Kidney (tissue), 14 donors: Measurements from ENCODE around the gene CASKIN2. TPM values are rescaled to one million over a fixed set of nuclear protein-coding genes. Genes with fewer than 3 reads are reported as not detected.

Source experiments
- DNase-seq, 5 donors: peaks; one replicate each; pipeline ENCODE4 v3.0.0-alpha.2; 2013 to 2020
- FAIRE-seq: peaks from 2 replicates; lab custom pipeline; 2012; peaks lifted over from hg19 to GRCh38; lab: Jason Lieb, UNC
- H3K27ac ChIP-seq, 2 donors: one replicate each; pipeline ENCODE4 v1.7.0; 2013; ENCODE audit warnings: low read depth in 2 of 2, low read length in 2 of 2, inconsistent platforms in 1 of 2
- H3K27me3 ChIP-seq: one replicate; pipeline ENCODE4 v1.7.1; 2013; ENCODE audit warnings: low read length, inconsistent platforms; ENCODE audit not compliant: control insufficient read depth, insufficient read depth
- H3K36me3 ChIP-seq, 3 donors: one replicate each; pipeline versions ENCODE4 v1.7.0 to v1.7.1; 2013; ENCODE audit warnings: low read length in 3 of 3, control low read depth in 1 of 3, inconsistent platforms in 1 of 3; ENCODE audit not compliant: insufficient read depth in 3 of 3, control insufficient read depth in 2 of 3
- H3K4me1 ChIP-seq, 3 donors: one replicate each; pipeline versions ENCODE4 v1.7.0 to v1.7.1; 2013; ENCODE audit warnings: low read length in 3 of 3, inconsistent platforms in 1 of 3, low read depth in 1 of 3; ENCODE audit not compliant: control insufficient read depth in 2 of 3, insufficient read depth in 2 of 3
- H3K4me3 ChIP-seq, 3 donors: one replicate each; pipeline versions ENCODE4 v1.7.0 to v1.8.1; 2013; ENCODE audit warnings: low read length in 3 of 3, control low read depth in 1 of 3, inconsistent platforms in 1 of 3
- H3K9ac ChIP-seq, 3 donors: one replicate each; pipeline versions ENCODE4 v1.7.0 to v1.7.1; 2013; ENCODE audit warnings: low read length in 3 of 3, control low read depth in 1 of 3, inconsistent platforms in 1 of 3
- H3K9me3 ChIP-seq, 3 donors: one replicate each; pipeline versions ENCODE4 v1.7.0 to v1.7.1; 2013; ENCODE audit warnings: low read length in 3 of 3, control low read depth in 1 of 3, inconsistent platforms in 1 of 3; ENCODE audit not compliant: control insufficient read depth in 2 of 3, insufficient read depth in 1 of 3
- CTCF ChIP-seq: IDR thresholded peaks from 3 replicates; pipeline ENCODE4 v1.5.1; 2012; ENCODE audit warnings: mild to moderate bottlenecking, moderate library complexity, borderline replicate concordance; ENCODE audit not compliant: insufficient read depth; ENCODE audit errors: extremely low read depth
- intact Hi-C: fragments of 100-400 bp; cut with DNase I; formaldehyde crosslinking; loops from one replicate; pipeline ENCODE4 v1.11.1; 2022
- polyA plus RNA-seq: library from polyadenylated mRNA; stranded (reverse); fragments of 350-450 nt; fragmentation: Illumina TruSeq; extraction: RNeasy Lipid Tissue Mini Kit (QIAGEN cat#74804); gene quantifications from one replicate; pipeline ENCODE4 v1.2.3, GENCODE V29; 2014; ENCODE audit warnings: low read depth, low replicate concordance; ENCODE audit not compliant: insufficient read depth
- total RNA-seq: library from RNA; stranded (reverse); fragmentation: NEBNext Ultra II Directional; extraction: Animal tissue kit (Norgen Biotek cat#: 25700); gene quantifications from one replicate; pipeline ENCODE4 v1.2.1, GENCODE V29; 2021
- donor health status: control.
- donor health status: control.
- donor health status: control.
- donor health status: control.
- donor health status: control.
- donor health status: DM: yes; HTN: yes; CAD: no.
- donor health status: Normal renal cell carcinoma (clear cell type).

CASKIN2 gene
- total and polyA plus RNA-seq, 2 donors from 2014 or later = 25.0 to 98.6 TPM

- H3K4me3 ChIP-seq = no peak overlapping the region
- peaks cover 0 to 36% (median 10%) of the 10 kb centered on the region in 3 donors for H3K4me1 ChIP-seq
- H3K27me3 ChIP-seq = no peaks in the 10 kb centered on the region
- peaks cover 0 to 16% (median 9%) of the 10 kb centered on the region in 3 donors for H3K36me3 ChIP-seq
- DNase-seq = no peak
- no peak overlapping the region for H3K9ac ChIP-seq
- no peak overlapping the region for H3K27ac ChIP-seq
- H3K9me3 ChIP-seq = no peaks in the 10 kb centered on the region
- no peak for FAIRE-seq
- no peak for TF ChIP-seq CTCF
- intact Hi-C loops = no loop called here
These were observed 26.4 kb downstream of the CASKIN2 start for GRCh38 chr17:75488693-75489510.

- no peaks in the 10 kb centered on the region for H3K9me3 ChIP-seq
- H3K4me1 ChIP-seq = peaks cover 0 to 39% (median 10%) of the 10 kb centered on the region in 3 donors
- intact Hi-C loops = no loop called here
- TF ChIP-seq CTCF = no peak
- DNase-seq (no peak), FAIRE-seq (no peak)
- peaks cover 0 to 5% (median 3%) of the 10 kb centered on the region in 3 donors for H3K36me3 ChIP-seq
- H3K9ac ChIP-seq = peak overlapping the region in 1 of 3 donors; percentile 56
- H3K27me3 ChIP-seq = no peaks in the 10 kb centered on the region
- peak overlapping the region in 1 of 2 donors; percentile 69 for H3K27ac ChIP-seq
- H3K4me3 ChIP-seq = peak overlapping the region in 1 of 3 donors; percentile 16
These were observed 27.8 kb downstream of the CASKIN2 start for GRCh38 chr17:75487351-75488070.

- H3K9ac ChIP-seq = no peak overlapping the region
- H3K27ac ChIP-seq = peak overlapping the region in 1 of 2 donors; percentile 69
- no peak for DNase-seq
- no peak for FAIRE-seq
- TF ChIP-seq CTCF = no peak
- intact Hi-C loops = no loop called here
- H3K4me3 ChIP-seq = no peak overlapping the region
- peaks cover 0 to 5% (median 0%) of the 10 kb centered on the region in 3 donors for H3K36me3 ChIP-seq
- peaks cover 0 to 39% (median 10%) of the 10 kb centered on the region in 3 donors for H3K4me1 ChIP-seq
- no peaks in the 10 kb centered on the region for H3K9me3 ChIP-seq
- H3K27me3 ChIP-seq = no peaks in the 10 kb centered on the region
These were observed 28.4 kb downstream of the CASKIN2 start for GRCh38 chr17:75486951-75487350.
